SK-N-SH (cell line): ENCODE results near the gene NRCAM. TPM values are rescaled to one million over a fixed set of nuclear protein-coding genes. Genes with fewer than 3 reads are reported as not detected.

ENCODE experiments used
- CTCF ChIA-PET: fragments of 300-600, 350-600 bp; formaldehyde crosslinking; extraction: SDS; loops from one replicate; lab custom pipeline; 2021; lab: Yijun Ruan, JAX
- POLR2A ChIA-PET: fragments of 350-600 bp; sonication (Branson Sonifier 250); formaldehyde crosslinking; extraction: SDS; loops from one replicate; lab custom pipeline; 2020; ENCODE audit warnings: antibody characterized with exemption, inconsistent platforms; lab: Yijun Ruan, JAX
- DNase-seq: peaks from one replicate; pipeline ENCODE4 v3.0.0; 2012
- H2AFZ ChIP-seq: fragments of 200-600 bp; sonication (generic); 2 replicates; pipeline ENCODE4 v1.8.1; 2016; ENCODE audit warnings: antibody characterized with exemption, mild to moderate bottlenecking, low read depth
- H3F3A ChIP-seq: fragments of 200-600 bp; sonication (generic); replicated peaks from 2 replicates; pipeline ENCODE3; 2016; ENCODE audit warnings: antibody characterized with exemption, mild to moderate bottlenecking; ENCODE audit not compliant: insufficient read depth
- H3K27ac ChIP-seq, 2 experiments: fragments of 200-500 bp in 1 of 2; fragments of 200-600 bp in 1 of 2; sonication (Bioruptor generic) in 1 of 2; sonication (generic), shearing (Covaris generic) in 1 of 2; 2 replicates each; pipeline versions ENCODE4 v1.5.1 to v1.6.1; 2014 to 2016; ENCODE audit warnings: low read depth in 2 of 2, inconsistent platforms in 1 of 2, low read length in 1 of 2, mild to moderate bottlenecking in 1 of 2, mixed read lengths in 1 of 2
- H3K27me3 ChIP-seq: fragments of 200-600 bp; sonication (generic), shearing (Covaris generic); 2 replicates; pipeline ENCODE4 v1.6.1; 2016; ENCODE audit warnings: mixed run types; ENCODE audit not compliant: insufficient read depth
- H3K36me3 ChIP-seq, 2 experiments: fragments of 200-500 bp in 1 of 2; fragments of 200-600 bp in 1 of 2; sonication (Bioruptor generic) in 1 of 2; sonication (generic) in 1 of 2; replicated peaks in 1 of 2; 2 replicates each; pipeline versions ENCODE3 to v1.5.1; 2014 to 2016; ENCODE audit warnings: low read length in 1 of 2, mild to moderate bottlenecking in 1 of 2; ENCODE audit not compliant: insufficient read depth in 2 of 2, control insufficient read depth in 1 of 2
- H3K4me1 ChIP-seq, 2 experiments: fragments of 200-500 bp in 1 of 2; fragments of 200-600 bp in 1 of 2; sonication (Bioruptor generic) in 1 of 2; sonication (generic), shearing (Covaris generic) in 1 of 2; 2 replicates each; pipeline versions ENCODE4 v1.5.1 to v1.6.1; 2014 to 2016; ENCODE audit warnings: low read depth in 1 of 2, low read length in 1 of 2, mixed run types in 1 of 2; ENCODE audit not compliant: insufficient read depth in 2 of 2, control insufficient read depth in 1 of 2
- H3K4me2 ChIP-seq: fragments of 200-600 bp; sonication (generic), shearing (Covaris generic); 2 replicates; pipeline ENCODE4 v1.6.1; 2017; ENCODE audit warnings: mixed run types
- H3K4me3 ChIP-seq, 2 experiments: fragments of 200-500 bp in 1 of 2; fragments of 200-600 bp in 1 of 2; sonication (Bioruptor generic) in 1 of 2; sonication (generic), shearing (Covaris generic) in 1 of 2; 2 replicates each; pipeline versions ENCODE4 v1.5.1 to v1.8.1; 2014 to 2016; ENCODE audit warnings: low read depth in 2 of 2, inconsistent platforms in 1 of 2, low read length in 1 of 2, mild to moderate bottlenecking in 1 of 2, mixed read lengths in 1 of 2, moderate library complexity in 1 of 2
- H3K79me2 ChIP-seq: fragments of 200-600 bp; sonication (generic); 2 replicates; pipeline ENCODE4 v1.8.1; 2017; ENCODE audit warnings: mild to moderate bottlenecking; ENCODE audit not compliant: insufficient read depth
- H3K9ac ChIP-seq: fragments of 200-600 bp; sonication (generic); 2 replicates; pipeline ENCODE4 v1.6.1; 2017; ENCODE audit warnings: mixed run types
- H3K9me2 ChIP-seq: fragments of 200-600 bp; sonication (generic); 2 replicates; pipeline ENCODE4 v1.6.1; 2017; ENCODE audit warnings: mixed run types
- H3K9me3 ChIP-seq: fragments of 200-600 bp; sonication (generic); 2 replicates; pipeline ENCODE4 v1.6.1; 2017; ENCODE audit warnings: mixed run types, mild to moderate bottlenecking, moderate library complexity
- H4K20me1 ChIP-seq: fragments of 200-600 bp; sonication (generic); 2 replicates; pipeline ENCODE4 v1.6.1; 2017; ENCODE audit warnings: mild to moderate bottlenecking, mixed run types; ENCODE audit not compliant: insufficient read depth
- CHD2 ChIP-seq: fragments of 150-350 bp; IDR thresholded peaks from 2 replicates; pipeline ENCODE4 v1.6.1; 2018; ENCODE audit warnings: low read length; ENCODE audit not compliant: partially characterized antibody
- CTCF ChIP-seq: fragments of 200-600 bp; sonication (generic); IDR thresholded peaks from 2 replicates; pipeline ENCODE4 v1.6.1; 2017; ENCODE audit warnings: antibody characterized with exemption, mild to moderate bottlenecking, moderate library complexity
- EZH2phosphoT487 ChIP-seq: fragments of 200-600 bp; sonication (generic); IDR thresholded peaks from 2 replicates; pipeline ENCODE4 v1.6.1; 2017; ENCODE audit warnings: low read depth, mixed run types, mild to moderate bottlenecking, antibody characterized with exemption, moderate library complexity, borderline replicate concordance
- NFIC ChIP-seq: IDR thresholded peaks from 2 replicates; pipeline ENCODE4 v1.4.0; 2012; ENCODE audit warnings: borderline replicate concordance
- RAD21 ChIP-seq: IDR thresholded peaks from 2 replicates; pipeline ENCODE4 v1.6.1; 2012; ENCODE audit warnings: mild to moderate bottlenecking, low read length
- RCOR1 ChIP-seq: fragments of 150-350 bp; IDR thresholded peaks from 2 replicates; pipeline ENCODE4 v1.6.1; 2017; ENCODE audit warnings: antibody characterized with exemption, low read length
- WGBS: methylation state at CpG from one replicate; pipeline ENCODE4 v1.1.6; 2017; ENCODE audit warnings: low lambda C conversion rate; 5-methylcytosine and 5-hydroxymethylcytosine counted together
- polyA plus RNA-seq, 3 experiments: library from polyadenylated mRNA; depleted of rRNA; stranded (reverse); fragments of >200 nt; gene quantifications; 2 replicates each; pipeline ENCODE4 v1.2.3, GENCODE V29; 2012

NRCAM gene
- polyA plus RNA-seq, 1 of the 3 experiments (the other 2 are of a cell fraction): 1.1 TPM

DNA sequence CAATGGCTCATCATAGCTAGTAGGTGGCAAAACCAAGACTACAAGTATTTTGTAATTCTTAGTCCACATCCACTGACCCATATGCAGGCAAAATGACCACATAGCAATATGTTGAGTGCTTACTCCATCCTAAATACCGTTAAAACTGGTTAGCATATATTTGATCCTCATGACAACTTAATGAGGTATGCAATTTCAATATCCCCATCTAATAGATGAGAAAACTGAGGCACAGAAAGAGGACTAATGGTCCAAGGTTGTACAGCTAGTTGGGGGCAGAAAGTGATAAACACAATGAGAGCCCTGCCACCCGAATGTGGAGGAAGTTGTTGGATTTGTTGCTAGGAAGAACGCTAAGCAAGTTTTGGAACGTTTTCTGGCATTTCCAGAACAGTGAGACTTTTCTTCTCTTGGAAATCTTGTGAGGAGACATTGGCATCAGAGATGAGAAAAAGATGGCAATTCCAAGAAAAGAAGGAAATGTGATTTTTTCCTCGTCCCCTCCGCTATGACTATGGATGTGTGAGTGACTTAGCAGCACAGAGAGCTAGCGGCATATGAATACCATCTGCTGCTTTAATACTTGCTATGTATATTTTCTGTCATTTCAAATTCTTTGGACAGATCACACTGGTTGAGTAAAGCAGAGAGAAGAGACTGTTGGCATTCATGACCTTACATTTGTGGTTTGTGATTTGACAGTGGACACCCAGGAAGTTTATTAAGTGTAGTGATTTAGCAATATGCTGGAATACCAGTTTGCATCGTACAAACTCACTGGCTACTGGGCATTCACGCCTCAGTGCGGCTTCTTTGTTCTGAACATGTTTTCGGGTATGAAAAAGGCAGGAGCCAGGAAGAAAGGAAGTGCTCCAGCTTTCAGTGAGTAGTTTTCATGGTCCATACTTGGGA lies 51.5 kb downstream of the NRCAM start:
- Histone ChIP-seq H3K79me2 (no peaks in the 10 kb centered on the region), H2AFZ (no peak overlapping the region), H4K20me1 (no peaks in the 10 kb centered on the region), H3K9me3 (no peaks in the 10 kb centered on the region), H3K9me2 (no peaks in the 10 kb centered on the region), H3K4me2 (no peak overlapping the region), H3K4me1 (peaks cover 3 to 38% of the 10 kb centered on the region in 2 experiments; a peak in 3 of 4 replicates), H3K9ac (no peak overlapping the region), H3K27ac (peak overlapping the region in 1 of 2 experiments; percentile 80; a peak in 1 of 4 replicates), H3K36me3 (no peaks in the 10 kb centered on the region), H3K4me3 (no peak overlapping the region), H3K27me3 (no peaks in the 10 kb centered on the region), H3F3A (no peaks in the 10 kb centered on the region)
- 75% methylated on average over 11 of the region's 11 CpGs for WGBS
- POLR2A ChIA-PET: interaction anchor here (0.8 kb wide), 1 partner anchor 51 kb away, joined by 3 read pairs; the partner anchor contains the start of gene NRCAM
- no peak for DNase-seq
- no peak for TF ChIP-seq EZH2phosphoT487
- CTCF ChIA-PET: interaction anchor here (0.6 to 3.9 kb wide), 5 partner anchors 21 to 79 kb away, joined by 3 to 15 read pairs (median 6); no protein-coding TSS in a partner anchor

GRCh38 chr7:108403597-108404217 lies 52.5 kb downstream of the NRCAM start:
- Histone ChIP-seq H3K4me2 (no peak overlapping the region), H3K4me1 (peaks cover 3 to 31% of the 10 kb centered on the region in 2 experiments; a peak in 3 of 4 replicates), H3K27me3 (no peaks in the 10 kb centered on the region), H3K9me3 (no peaks in the 10 kb centered on the region), H2AFZ (no peak overlapping the region), H3K36me3 (no peaks in the 10 kb centered on the region), H3K4me3 (no peak overlapping the region), H3F3A (no peaks in the 10 kb centered on the region)
- 57% methylated on average over 9 of the region's 9 CpGs for WGBS
- DNase-seq: peak; percentile 25
- CTCF ChIA-PET: interaction anchor here (0.6 to 3.9 kb wide), 7 partner anchors 41 to 402 kb away, joined by 3 to 15 read pairs (median 4); no protein-coding TSS in a partner anchor
- TF ChIP-seq RCOR1: peak; percentile 54
- no peak for TF ChIP-seq NFIC
- TF ChIP-seq RAD21: peak; percentile 11; the same call in 1 of the 2 replicates
- peak; percentile 41 for TF ChIP-seq CHD2
- TF ChIP-seq CTCF: no peak
- TF ChIP-seq, all 33 proteins: peak for 3
- Histone ChIP-seq H3K9ac (no peak overlapping the region), H3K27ac (peak overlapping the region in 1 of 2 experiments; percentile 80; a peak in 2 of 4 replicates), H3K9me2 (no peaks in the 10 kb centered on the region), H3K79me2 (no peaks in the 10 kb centered on the region), H4K20me1 (no peaks in the 10 kb centered on the region)
- POLR2A ChIA-PET: interaction anchor here (0.8 to 1.0 kb wide), 2 partner anchors 52 to 99 kb away, joined by 3 read pairs; no protein-coding TSS in a partner anchor
